Stimulated activated CD4-positive, alpha-beta T cell treated with anti-CD3 and anti-CD28 coated beads, TNF-alpha, amount 100 ng/mL, for 48 hours (primary cell): ENCODE measurements around the gene ALK.

Experiments used
- DNase-seq, 3 donors: peaks; one replicate each; pipeline ENCODE4 v3.0.0-alpha.2; 2020; ENCODE audit warnings: low read depth in 3 of 3

The ALK gene

DNA sequence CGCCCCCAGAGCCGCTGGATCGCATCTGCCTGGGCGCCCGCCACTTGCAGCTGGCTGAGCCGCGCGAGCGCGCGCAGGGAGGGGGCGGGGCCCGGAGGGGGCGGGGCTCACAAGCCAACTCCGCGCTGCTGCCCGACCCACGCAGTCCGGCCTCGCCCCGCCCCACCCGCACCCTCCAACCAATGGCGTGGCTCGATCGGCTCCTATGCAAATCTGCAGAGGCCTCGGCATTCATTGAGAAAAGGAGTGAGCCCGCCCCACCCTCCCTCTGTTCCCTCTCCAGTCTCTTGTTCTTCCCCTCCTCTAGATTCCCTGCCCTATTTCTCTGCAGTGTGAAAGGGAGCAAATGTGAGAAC lies at the start of gene ALK:
Gene ALK, minus strand, starts transcription at position 27 of the 356 bp plus-strand sequence. CDS start 927 bp downstream, outside the sequence.
- DNase-seq = peak; percentile 42 to 67 (median 62)

- DNase-seq = no peak
These were observed 44.9 kb upstream of the ALK start for GRCh38 chr2:29966266-29966665.

DNA sequence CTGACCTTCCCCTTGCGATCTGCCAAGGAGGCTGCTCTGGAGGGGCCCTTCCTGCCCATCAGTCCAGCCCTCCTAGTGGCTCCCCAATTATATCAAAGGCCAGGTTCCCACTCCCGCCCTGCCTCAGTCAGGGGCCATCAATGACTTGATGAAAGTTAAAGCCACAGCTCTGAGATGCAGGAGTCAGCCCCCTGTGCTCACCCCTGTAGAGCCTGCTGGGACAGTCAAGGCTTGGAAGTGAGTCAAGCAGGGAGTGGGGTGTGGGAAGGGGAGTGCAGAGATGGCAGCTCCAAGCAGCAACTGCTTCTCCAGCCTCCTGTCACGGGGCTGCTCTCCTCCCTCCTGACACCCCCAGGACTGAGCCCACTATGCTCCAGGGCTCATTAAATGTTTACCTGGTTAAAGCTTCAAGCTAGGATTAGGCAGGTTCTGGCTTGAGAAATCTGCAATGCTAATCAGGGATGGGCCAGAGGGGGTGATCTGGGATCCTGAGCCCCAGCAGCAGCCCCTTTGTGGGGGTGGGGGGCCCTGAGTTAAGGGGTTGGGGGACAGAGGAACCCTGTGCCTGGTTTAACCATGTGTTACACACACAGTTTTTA lies 42.7 kb upstream of the ALK start:
- DNase-seq = no peak

GRCh38 chr2:29962922-29963321 lies 41.5 kb upstream of the ALK start:
- DNase-seq = no peak

DNA sequence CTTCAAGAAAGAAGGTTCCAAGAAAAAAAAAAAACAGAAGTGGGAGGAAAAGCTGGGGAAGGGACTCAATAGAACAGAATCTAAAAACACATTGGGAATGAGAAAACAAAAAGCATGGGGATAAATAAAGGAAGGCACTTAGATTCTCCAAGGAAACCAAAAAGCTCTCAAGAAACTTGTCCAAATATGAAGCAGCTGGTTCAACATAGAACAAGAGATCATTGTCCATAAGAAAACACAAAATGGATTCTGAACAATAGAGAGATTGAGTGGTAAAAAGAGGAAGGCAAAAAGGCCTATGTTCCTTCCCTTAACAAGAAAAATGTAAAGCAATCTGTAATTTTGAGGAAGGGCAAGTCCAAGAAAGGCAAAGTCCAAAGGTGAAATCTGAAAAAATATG lies 32.9 kb upstream of the ALK start:
- DNase-seq = no peak

DNA sequence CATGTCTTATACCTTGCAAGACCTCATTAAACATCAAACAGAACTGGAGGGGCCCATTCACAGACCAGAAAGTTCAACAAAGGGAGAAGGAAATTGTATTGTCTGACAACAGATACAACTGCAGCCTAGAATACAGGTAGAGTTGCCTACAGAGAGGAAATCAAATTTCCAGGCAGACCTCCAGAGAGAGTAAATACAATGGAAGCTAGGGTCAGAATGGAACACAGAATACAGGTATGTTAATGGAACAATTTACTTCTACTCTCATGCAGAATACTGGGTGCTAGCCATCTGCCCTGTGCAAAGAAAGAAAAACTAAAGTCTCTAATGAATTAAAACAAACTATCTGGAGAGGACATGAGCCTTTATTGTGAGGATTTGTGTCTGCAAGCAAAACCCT lies 31.6 kb upstream of the ALK start:
- DNase-seq = no peak

GRCh38 chr2:29951576-29951975 lies 30.2 kb upstream of the ALK start:
- no peak for DNase-seq

GRCh38 chr2:29950481-29950880 lies 29.1 kb upstream of the ALK start:
- no peak for DNase-seq

- DNase-seq = no peak
These were observed 27.7 kb upstream of the ALK start for GRCh38 chr2:29949042-29949441.

- DNase-seq = no peak
These were observed 25.1 kb upstream of the ALK start for GRCh38 chr2:29946505-29946904.

GRCh38 chr2:29942711-29943110 lies 21.3 kb upstream of the ALK start:
- no peak for DNase-seq

DNA sequence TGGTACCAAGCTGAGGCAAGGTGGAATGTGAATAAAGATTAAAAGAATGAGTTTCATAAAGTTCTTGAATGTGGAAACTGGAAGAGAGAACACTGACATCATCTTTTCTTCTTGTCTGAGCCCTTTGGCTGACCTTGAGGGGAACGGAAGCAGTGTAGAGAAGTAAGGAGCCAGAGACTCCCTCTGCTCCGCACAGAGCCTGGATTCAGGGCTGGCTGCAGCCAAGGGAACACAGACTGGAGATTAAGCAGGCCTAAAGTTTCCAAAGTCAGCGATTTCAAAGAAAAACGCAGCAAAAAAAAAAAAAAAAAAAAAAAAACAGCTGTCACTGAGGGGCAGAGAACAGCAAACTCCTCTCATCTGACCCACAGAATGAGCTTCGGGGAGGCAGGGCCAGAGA lies 19.3 kb upstream of the ALK start:
- DNase-seq = no peak

DNA sequence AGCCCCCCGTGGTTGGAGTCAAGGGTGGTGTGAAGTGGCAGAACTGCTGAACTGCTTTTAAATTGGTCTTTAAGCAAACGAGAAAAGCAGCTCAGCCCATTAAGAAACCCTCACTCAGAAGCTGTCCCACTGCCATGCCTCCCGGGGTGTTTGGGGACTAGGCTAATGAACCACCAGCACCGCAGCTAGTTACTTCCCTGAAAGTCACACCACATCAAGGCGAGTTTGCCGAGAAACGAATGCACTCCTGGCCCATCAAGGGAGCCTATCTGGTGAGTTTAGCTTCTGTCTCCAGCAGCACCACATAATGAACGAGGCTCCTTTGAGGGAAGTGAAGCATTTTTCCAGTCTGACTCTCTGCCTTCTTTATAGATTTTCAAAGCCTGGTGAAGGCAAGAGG lies 14.6 kb upstream of the ALK start:
- no peak for DNase-seq

GRCh38 chr2:29931818-29932217 lies 10.4 kb upstream of the ALK start:
- DNase-seq = no peak

DNA sequence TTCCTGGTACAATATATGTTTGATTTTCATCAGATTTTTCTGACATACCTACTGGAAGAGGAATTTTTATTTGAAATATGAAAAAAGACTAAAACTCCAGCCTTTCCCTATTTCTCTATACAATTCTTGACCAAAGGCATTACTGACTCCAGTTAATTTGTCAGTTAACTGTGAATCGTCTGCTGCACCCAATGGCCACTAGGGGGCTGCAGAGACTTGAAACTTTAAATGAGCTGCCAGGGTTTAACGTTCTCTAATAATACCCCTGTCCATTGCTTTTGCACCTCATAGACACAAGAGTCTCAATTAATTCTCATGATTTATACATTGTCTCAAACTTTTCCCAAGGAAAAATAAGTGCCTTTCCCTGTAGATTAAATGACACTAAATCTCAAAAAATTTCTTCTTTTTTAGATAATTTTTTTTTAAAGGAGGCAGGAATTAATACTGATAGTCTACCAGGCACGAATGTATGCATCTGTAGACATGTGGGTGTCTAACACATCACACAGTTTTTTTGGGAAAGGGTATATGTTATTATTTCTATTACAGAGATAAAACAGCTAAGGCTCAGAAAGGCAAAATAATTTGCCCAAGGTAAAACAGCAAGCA lies 1.8 kb upstream of the ALK start:
- DNase-seq = peak in 2 of 3 donors; percentile 21

DNA sequence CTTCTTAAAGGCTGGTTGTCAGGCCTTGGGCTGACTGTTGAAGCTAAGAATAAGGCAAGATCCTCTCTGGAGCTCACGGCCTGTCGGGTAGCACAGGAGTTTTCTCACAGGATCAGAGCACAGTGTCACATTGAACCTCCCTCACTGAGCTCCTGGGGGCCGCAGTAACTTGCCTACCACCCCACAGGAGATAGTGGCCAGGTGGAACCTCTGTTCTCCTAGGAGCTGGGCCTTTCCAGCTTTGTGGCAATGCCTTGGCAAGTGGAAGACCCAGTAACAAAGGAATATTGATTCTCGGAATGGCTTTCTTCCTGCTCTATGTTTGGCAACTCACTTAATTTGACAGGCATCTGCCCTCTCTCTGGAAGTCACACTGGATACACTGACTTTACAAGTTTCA lies 1.2 kb upstream of the ALK start:
- no peak for DNase-seq

DNA sequence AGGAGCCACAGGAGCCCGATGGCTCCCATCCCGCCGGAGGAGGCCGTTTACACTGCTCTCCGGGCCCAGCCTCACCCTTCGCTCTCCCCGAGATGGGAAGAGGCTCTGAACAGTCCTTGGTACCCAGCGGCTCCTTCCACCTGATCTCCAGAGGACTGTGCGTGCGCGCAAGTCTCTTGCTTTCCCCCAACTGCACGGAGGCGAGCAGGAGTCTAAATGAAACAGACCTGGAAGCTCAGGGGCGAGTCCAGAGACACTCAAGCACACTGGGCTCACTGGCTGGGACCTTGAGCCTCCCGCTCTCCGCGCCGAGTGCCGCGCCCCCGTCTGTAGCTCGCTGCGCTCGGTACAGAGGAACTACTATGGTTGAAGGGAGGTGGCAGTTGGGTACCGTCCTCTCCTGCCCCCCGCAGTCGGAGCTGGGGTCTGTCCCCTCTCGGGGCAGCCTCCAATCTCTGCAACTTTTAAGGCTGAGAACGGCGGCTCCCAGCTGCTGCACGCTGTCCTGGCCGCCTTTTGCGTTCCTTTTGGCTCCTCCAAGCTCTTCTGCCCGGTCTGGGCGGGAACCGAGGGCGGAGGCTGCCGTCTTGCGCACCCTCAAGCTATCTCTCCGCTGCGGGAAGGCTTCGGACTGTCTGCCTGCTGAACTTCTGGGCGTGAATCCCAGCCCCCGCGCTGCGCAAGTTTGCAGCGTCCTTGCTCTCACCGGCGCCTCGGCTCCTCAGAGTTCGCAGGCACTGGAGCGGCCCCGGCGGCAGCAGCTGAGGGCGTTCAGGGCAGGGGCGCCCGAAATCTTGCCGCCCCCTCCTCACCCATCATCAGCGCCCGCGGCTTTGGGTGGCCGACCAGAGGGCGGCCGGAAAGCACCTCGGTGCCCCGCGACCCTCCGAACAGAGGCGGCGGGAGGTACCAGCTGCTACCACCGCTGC lies 491 bp downstream of the ALK start:
- no peak for DNase-seq

GRCh38 chr2:29920130-29920577 lies 1.2 kb downstream of the ALK start:
- peak in 1 of 3 donors; percentile 43 for DNase-seq

DNA sequence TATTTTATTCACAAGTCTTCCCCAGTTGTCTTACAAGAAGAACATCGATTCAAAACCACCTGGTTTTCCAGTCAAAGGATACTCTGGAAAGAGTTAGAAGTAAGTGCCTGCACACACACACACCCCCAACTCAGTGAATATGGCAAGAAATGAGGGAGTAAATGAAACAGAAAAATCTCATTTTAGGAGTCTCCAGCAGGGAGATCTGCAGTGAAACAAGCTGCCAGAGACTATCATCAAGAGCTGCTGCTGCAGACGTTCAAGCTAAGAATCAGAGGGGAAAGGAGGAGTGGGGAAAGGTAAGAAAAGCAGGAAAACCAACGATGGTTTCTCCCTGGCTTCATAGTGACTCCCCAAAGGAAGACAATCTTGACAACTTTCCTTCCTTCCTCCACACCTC lies 2.4 kb downstream of the ALK start:
- DNase-seq = no peak

DNA sequence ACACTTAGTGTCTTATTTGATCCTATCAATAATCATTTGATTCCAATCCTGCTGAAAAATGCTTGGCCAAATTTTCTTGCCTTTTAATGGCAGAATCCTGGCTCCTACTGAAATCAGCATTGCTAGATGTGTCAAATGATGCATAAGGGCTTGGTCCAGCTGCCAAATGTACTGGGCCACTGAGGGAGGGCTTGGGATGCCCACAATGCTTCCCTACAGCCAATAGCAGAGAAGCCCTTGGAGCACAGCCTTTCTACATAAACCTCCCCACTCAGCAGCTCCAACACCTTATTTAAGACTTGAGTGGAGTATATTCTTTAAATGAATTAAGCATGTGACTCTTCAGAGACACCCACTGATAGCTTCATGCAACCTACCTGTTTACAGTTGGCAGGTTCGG lies 3.6 kb downstream of the ALK start:
- no peak for DNase-seq

DNA sequence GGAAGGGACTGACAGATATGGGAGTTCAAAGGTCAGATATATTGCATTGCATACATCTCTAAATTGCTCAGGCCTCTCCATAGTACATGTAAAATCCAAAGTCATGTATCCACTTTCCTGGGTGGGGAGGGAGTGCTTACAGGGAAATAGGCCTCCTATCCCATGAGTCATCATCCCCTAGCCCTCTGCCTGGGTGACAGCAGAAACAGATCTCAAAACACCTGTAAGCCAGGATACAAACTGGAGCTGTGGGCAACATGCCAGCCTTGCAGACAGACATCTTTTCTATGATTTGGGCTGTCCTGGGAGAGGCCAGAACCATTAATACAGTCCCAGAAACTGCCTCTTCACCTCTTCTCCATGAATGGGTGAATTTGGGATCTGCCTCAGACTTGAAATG lies 4.8 kb downstream of the ALK start:
- no peak for DNase-seq

DNA sequence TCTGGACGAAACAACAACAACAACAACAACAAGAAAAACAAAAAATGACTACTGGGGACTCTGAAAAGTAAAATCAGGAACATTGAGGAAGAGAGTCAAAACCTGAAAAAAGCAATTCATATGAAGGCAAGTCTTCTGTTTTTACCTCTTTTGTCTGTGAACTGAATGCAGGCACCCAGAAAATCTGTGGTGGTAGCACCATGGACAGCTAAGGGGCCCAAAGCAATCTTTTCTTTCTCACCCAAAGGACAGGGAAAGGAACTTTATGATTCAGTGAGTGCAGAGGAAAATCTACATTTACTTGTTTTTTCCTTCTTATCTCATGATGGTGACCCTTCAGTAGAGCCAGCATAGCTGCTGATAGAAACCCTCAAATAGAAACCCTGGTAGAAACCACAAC lies 10.4 kb downstream of the ALK start:
- DNase-seq = no peak

DNA sequence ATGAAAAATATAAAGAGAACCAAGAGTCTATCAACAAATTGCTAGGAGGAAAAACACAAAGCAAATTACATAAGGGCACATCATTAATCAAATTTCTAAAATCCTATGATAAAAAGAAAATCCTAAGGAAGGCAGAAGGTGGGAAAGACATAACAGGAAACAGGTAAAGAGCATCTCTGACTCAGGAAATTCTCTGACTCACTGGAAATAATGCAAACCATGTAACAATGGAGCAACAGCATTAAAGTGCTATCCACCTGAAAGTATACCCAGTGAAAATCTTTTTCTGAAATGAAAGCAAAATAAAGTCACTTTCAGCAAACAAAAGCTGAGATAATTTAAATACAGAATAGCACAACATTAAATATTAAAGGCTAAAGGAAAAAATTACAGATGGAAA lies 10.9 kb downstream of the ALK start:
- no peak for DNase-seq
